Liver (tissue), 9 donors: ENCODE results near the gene APRT. TPM values are rescaled to one million over a fixed set of nuclear protein-coding genes. Genes with fewer than 3 reads are reported as not detected.

Experiments used
- DNase-seq: peaks from one replicate; pipeline ENCODE4 v3.0.0-alpha.2; 2017; ENCODE audit warnings: low spot score
- H3K27ac ChIP-seq, 2 donors: one replicate each; pipeline ENCODE4 v1.7.0; 2013; ENCODE audit warnings: inconsistent platforms in 2 of 2, low read length in 2 of 2, control low read depth in 1 of 2, low read depth in 1 of 2, mild to moderate bottlenecking in 1 of 2
- H3K27me3 ChIP-seq, 4 donors: one replicate each; pipeline versions ENCODE4 v1.6.1 to v1.7.0; 2013; ENCODE audit warnings: low read length in 3 of 4, inconsistent platforms in 1 of 4, mild to moderate bottlenecking in 1 of 4, moderate library complexity in 1 of 4; ENCODE audit not compliant: control insufficient read depth in 4 of 4, insufficient read depth in 4 of 4
- H3K36me3 ChIP-seq, 4 donors: one replicate each; pipeline versions ENCODE4 v1.6.1 to v1.7.0; 2013; ENCODE audit warnings: low read length in 3 of 4, mild to moderate bottlenecking in 3 of 4, low read depth in 1 of 4, moderate library complexity in 1 of 4; ENCODE audit not compliant: control insufficient read depth in 4 of 4, insufficient read depth in 3 of 4
- H3K4me1 ChIP-seq, 4 donors: one replicate each; pipeline versions ENCODE4 v1.6.1 to v1.7.0; 2013; ENCODE audit warnings: low read length in 3 of 4, mild to moderate bottlenecking in 3 of 4, moderate library complexity in 1 of 4; ENCODE audit not compliant: control insufficient read depth in 4 of 4, insufficient read depth in 4 of 4
- H3K4me3 ChIP-seq, 3 donors: one replicate each; pipeline versions ENCODE4 v1.6.1 to v1.7.0; 2013; ENCODE audit warnings: low read length in 3 of 3, control low read depth in 1 of 3, low read depth in 1 of 3, mild to moderate bottlenecking in 1 of 3
- H3K9ac ChIP-seq, 2 donors: one replicate each; pipeline ENCODE4 v1.7.0; 2013; ENCODE audit warnings: low read length in 2 of 2, mild to moderate bottlenecking in 2 of 2, moderate library complexity in 2 of 2, control low read depth in 1 of 2, low read depth in 1 of 2
- H3K9me3 ChIP-seq, 4 donors: one replicate each; pipeline versions ENCODE4 v1.6.1 to v1.7.0; 2013; ENCODE audit warnings: low read length in 3 of 4; ENCODE audit not compliant: control insufficient read depth in 4 of 4
- CTCF ChIP-seq: fragments of 150-350 bp; IDR thresholded peaks from 2 replicates; pipeline ENCODE4 v1.5.1; 2017; ENCODE audit warnings: improper control_type of control experiment, low read depth, low read length; ENCODE audit not compliant: missing input control
- FOXA1 ChIP-seq: IDR thresholded peaks from 2 replicates; pipeline ENCODE4 v1.6.1; 2016; ENCODE audit warnings: antibody characterized with exemption
- HNF4A ChIP-seq, 2 donors: conservative IDR thresholded peaks; 2 replicates each; pipeline ENCODE4 v1.6.1; 2016; ENCODE audit warnings: antibody characterized with exemption in 2 of 2, mild to moderate bottlenecking in 2 of 2
- HNF4G ChIP-seq: IDR thresholded peaks from 2 replicates; pipeline ENCODE4 v1.6.1; 2016; ENCODE audit warnings: antibody characterized with exemption
- JUND ChIP-seq, 2 donors: IDR thresholded peaks; 2 replicates each; pipeline ENCODE4 v1.6.1; 2016; ENCODE audit warnings: antibody characterized with exemption in 2 of 2
- MAX ChIP-seq: IDR thresholded peaks from 2 replicates; pipeline ENCODE4 v1.6.1; 2016; ENCODE audit warnings: antibody characterized with exemption
- NR2F2 ChIP-seq: IDR thresholded peaks from 2 replicates; pipeline ENCODE4 v1.6.1; 2016; ENCODE audit warnings: antibody characterized with exemption
- REST ChIP-seq: IDR thresholded peaks from 2 replicates; pipeline ENCODE4 v1.6.1; 2016; ENCODE audit warnings: antibody characterized with exemption, mild to moderate bottlenecking
- SP1 ChIP-seq: IDR thresholded peaks from 2 replicates; pipeline ENCODE4 v1.6.1; 2018; ENCODE audit warnings: antibody characterized with exemption, mild to moderate bottlenecking
- TAF1 ChIP-seq: conservative IDR thresholded peaks from 2 replicates; pipeline ENCODE4 v1.6.1; 2016; ENCODE audit warnings: antibody characterized with exemption, mild to moderate bottlenecking
- YY1 ChIP-seq: IDR thresholded peaks from 2 replicates; pipeline ENCODE4 v1.6.1; 2016; ENCODE audit warnings: antibody characterized with exemption, mild to moderate bottlenecking
- ZBTB33 ChIP-seq: IDR thresholded peaks from 2 replicates; pipeline ENCODE4 v1.6.1; 2016; ENCODE audit warnings: antibody characterized with exemption
- WGBS: extraction: QIAGEN DNeasy Blood & Tissue Kit; methylation state at CpG from one replicate; pipeline ENCODE4 v1.1.7; 2013; 5-methylcytosine and 5-hydroxymethylcytosine counted together
- polyA plus RNA-seq, 2 donors: library from polyadenylated mRNA; stranded (reverse) in 1 of 2; unstranded in 1 of 2; fragments of 200-250 nt in 1 of 2; fragments of >200 nt in 1 of 2; fragmentation: Nextera tagmentation in 1 of 2; extraction: Ambion mirVana in 1 of 2; gene quantifications; one replicate each; pipeline versions ENCODE4 v1.2.1 to v1.2.3, GENCODE V29; 2013 to 2015
- total RNA-seq, 2 donors: library from RNA; depleted of rRNA; stranded (reverse); fragments of >200 nt; gene quantifications; one replicate each; pipeline ENCODE4 v1.2.3, GENCODE V29; 2014
- donor health status: healthy.
- donor health status: healthy.
- donor health status: healthy.
- donor health status: healthy.
- donor health status: healthy.

The APRT gene
- total and polyA plus RNA-seq, 4 donors, result 27.9 to 160 (median 94.4) TPM

GRCh38 chr16:88854306-88855111 lies 42.8 kb upstream of the APRT start:
- H3K27me3 ChIP-seq, result no peaks in the 10 kb centered on the region
- no peak for DNase-seq
- TF ChIP-seq ZBTB33 (no peak), SP1 (no peak)
- peaks cover 12 to 39% (median 28%) of the 10 kb centered on the region in 4 donors for H3K4me1 ChIP-seq
- 79% methylated on average over 20 of the region's 20 CpGs for WGBS
- H3K36me3 ChIP-seq, result peaks cover 3 to 7% (median 6%) of the 10 kb centered on the region in 4 donors
- no peak overlapping the region for H3K4me3 ChIP-seq
- no peak overlapping the region for H3K27ac ChIP-seq
- no peak overlapping the region for H3K9ac ChIP-seq
- no peaks in the 10 kb centered on the region for H3K9me3 ChIP-seq

- TF ChIP-seq FOXA1 (no peak), MAX (no peak), HNF4A (conservative IDR thresholded peaks at IDR 0.05) (no peak), REST (no peak), YY1 (no peak), HNF4G (no peak), JUND (IDR thresholded peaks at IDR 0.05) (no peak), TAF1 (no peak), CTCF (no peak), NR2F2 (no peak)
- 86% methylated on average over 17 of the region's 17 CpGs for WGBS
Measured at GRCh38 chr16:88853325-88853941, 41.7 kb upstream of the APRT start.

More at GRCh38 chr16:88853325-88853941, 41.7 kb upstream of the APRT start:
- no peak for DNase-seq
- peaks cover 12 to 38% (median 28%) of the 10 kb centered on the region in 4 donors for H3K4me1 ChIP-seq
- no peak overlapping the region for H3K27ac ChIP-seq
- no peaks in the 10 kb centered on the region for H3K9me3 ChIP-seq
- H3K27me3 ChIP-seq, result no peaks in the 10 kb centered on the region
- no peak overlapping the region for H3K9ac ChIP-seq
- no peak overlapping the region for H3K4me3 ChIP-seq
- H3K36me3 ChIP-seq, result no peaks in the 10 kb centered on the region
